GM21515 (cell line): ENCODE data around the gene HK3.

ENCODE experiments used
- ATAC-seq: cut with Tn5 transposase; IDR thresholded peaks from one replicate; pipeline ENCODE4 v1.9.1; 2021; ENCODE audit not compliant: unreplicated experiment

The HK3 gene

DNA sequence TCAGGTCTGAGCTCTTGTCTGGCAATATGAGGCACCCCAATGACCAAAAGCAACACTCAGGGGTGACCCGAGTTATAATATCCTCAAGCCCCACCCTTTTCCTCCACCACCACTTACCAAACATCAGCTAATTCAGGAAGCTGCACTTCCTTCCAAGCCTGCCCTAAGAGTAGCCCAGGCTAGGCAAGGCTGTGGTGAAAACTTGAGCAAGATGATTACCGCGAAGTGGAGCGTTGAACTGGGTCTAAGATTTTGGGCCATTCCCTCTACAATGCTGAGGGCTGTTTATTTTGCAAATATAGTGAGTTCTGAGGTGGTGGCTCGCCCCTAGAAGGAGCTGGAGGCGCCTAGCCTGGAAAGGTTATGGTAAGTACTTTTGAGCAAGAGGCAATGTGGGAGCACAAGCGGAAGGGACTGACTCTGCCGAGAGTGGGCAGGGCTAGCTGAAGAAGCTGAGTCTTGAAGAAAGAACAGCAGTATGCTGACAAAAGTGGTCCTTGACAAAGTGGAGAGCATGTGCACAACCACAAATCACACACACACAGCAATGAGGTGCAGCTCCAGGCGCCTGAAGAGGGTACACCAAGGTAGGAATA, at the start of gene HK3:
HK3 (minus strand) TSS at position 51 of the 596 bp plus-strand sequence. CDS start 3,187 bp downstream, outside the sequence.
- ATAC-seq: no peak

DNA sequence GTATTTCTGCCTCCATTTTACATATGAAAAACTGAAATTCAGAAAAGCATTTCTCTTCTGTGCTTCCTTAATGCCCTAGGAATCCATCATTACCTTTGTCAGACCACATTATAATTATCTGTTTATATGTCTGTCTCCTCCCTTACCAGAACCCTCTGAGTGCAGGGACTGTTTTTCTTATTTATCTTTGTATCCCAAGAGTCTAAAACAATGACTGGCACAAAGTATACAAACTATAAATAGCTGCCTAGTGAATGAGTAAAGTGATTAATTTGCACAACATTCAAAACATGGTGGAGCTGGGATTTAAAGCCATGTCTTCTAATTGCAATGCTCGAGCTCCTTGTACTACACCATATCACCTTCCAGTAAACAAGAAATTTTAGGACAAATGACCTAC, 49.3 kb upstream of the HK3 start:
- ATAC-seq: no peak

- ATAC-seq: no peak
These were observed 48.7 kb upstream of the HK3 start for GRCh38 chr5:176947847-176948246.

DNA sequence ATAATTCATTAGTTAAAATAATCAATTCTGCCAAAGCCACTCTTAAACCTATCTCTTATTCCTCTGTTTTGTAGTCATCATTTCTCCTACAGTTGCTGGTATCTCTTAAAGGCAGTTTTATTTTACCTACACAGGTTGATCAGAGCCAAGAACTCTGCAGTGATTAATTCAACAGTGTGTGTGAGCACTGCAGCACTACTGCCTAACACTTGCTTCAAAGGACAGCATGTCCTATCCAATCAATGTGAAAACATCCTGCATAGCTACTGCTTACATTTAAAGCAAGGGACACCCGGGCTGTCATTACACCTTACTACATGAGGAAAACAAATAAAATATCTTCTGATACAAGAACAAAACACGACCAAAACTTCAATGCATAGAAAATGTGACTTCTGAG, 45.1 kb upstream of the HK3 start:
- ATAC-seq: no peak

DNA sequence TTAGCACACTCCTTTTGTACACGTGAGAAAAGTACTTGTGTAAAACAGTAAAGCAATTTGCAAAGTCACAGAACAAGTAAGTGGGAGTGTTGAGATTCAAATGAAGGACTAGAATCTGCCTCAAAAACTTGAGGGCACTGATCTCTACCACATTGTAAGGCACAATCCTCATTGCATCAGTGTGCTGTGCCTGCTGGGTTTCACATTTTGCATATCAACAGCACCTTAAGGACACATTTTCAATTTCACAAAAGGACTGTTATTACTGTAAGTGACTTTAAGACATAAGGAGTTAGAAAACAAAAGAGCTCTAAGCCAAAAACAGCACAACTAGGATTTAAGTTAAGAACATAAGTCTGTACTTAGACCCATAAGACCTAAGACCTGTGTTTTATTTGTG, 44.7 kb upstream of the HK3 start:
- no peak for ATAC-seq

GRCh38 chr5:176941951-176942350, 42.8 kb upstream of the HK3 start:
- no peak for ATAC-seq

DNA sequence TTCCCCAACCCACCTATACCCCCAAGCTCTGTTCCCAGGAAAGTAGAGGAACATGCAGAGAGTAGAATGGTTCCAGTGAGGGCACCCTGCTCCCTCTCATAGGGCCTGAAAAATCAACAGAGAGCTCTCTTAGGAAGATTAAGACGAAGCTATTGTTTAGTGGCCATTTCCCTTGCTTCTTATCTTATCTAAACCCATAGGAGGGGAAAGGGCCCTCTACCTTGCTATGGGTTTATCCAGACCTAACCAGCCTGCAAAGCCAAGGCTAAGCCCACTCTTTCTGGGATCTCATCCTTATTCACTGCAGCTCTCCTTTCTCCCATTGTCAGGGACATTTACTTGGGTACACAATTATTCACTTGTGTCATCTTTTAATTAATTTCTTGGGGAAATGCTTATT, 39.3 kb upstream of the HK3 start:
- no peak for ATAC-seq

DNA sequence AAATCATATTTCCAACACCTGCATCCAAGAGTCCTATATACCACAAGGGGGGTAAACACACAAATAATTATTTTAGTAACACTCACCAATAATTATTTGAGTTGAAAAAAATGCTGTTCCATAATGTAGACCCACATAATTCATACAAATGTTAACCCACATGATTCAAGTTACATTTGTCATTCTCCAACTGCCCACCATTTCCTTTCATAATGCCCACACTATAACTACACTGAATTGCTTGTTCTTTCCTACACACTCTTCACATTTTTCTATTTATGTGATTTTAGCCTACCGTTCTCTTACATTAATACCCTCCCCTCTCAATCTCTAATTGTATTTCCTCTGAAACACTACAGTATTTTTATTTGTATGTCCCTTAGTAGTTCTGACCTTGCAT, 35.9 kb upstream of the HK3 start:
- ATAC-seq: no peak

- ATAC-seq: no peak
These were observed 35.3 kb upstream of the HK3 start for GRCh38 chr5:176934309-176934930.

- ATAC-seq: no peak
These were observed 30.5 kb upstream of the HK3 start for GRCh38 chr5:176929654-176930053.

- no peak for ATAC-seq
These were observed 28.4 kb upstream of the HK3 start for GRCh38 chr5:176927562-176927961.

GRCh38 chr5:176922817-176923216, 23.7 kb upstream of the HK3 start:
- ATAC-seq: no peak

DNA sequence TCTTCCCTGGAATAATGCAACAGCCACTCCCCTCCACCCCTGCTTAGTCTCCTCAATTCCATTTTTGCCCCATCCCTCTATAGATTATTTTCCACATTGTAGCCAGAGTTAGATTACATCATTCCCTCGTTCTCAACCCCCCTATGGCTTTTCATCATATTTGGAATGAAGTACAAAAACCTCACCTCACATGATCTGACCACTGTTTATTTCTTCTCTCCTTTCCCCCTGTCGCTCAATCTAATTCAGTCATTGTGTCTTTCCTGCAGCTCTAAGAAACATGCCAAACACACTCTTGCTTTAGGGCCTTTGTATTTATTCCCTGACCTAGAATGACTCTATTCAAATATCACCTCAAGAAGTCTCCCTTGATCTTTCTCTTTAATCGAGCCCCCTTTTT, 22.6 kb upstream of the HK3 start:
- no peak for ATAC-seq

DNA sequence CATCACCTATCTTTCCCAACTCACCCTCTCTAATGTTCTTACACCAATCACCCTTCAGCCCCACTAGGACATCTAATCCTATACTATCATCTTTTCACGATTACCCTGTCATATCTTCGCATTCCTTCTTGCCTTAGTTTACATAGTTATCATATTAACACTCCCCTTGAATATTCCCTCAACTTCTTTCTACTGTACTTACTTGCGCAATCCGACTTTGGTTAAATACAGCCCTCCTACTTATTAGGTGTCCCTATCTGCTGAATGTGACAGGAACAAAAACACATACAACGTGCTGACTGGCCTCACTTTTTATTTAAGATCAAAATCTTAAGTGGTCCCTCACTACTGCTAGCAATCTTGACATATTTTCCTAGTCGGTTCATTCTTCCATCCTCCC, 19.5 kb upstream of the HK3 start:
- ATAC-seq: no peak

DNA sequence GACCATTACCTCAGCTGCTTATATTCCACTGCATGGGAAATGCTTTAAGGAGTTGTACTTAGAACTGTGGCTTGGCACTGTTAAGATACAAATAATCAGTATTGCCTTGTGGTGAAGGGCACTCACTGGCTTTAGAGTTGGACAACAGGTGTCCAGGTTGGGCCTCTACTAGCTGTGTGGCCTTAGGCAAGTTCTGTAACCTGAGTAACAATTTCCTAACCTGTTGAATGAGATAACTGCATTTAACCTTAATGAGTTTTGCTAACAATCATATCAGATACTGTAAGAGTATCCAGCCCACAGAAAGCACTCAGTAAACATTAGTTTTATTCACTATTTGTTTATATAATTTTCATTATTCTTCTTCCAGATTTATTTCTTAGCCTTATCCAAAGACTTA, 17.2 kb upstream of the HK3 start:
- ATAC-seq: no peak

- no peak for ATAC-seq
These were observed 16.8 kb upstream of the HK3 start for GRCh38 chr5:176915906-176916305.

DNA sequence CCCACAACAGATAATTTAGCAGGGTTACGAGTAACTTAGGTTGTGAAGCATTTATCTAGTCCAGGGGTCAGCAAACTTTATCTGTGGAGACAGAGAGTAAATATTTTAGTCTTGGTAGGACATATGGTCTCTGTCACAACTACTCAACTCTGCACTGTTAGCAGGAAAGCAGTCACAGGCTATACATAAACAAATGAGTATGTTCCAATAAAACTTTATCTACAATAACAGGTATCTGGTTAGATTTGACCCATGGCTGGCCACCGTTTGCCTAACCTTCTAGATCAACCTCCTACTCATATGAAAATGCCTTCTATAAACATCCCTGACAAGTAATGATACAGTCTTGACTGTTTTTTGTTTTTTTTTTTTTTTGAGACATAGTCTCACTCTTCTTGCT, 13.0 kb upstream of the HK3 start:
- ATAC-seq: no peak

- ATAC-seq: no peak
These were observed 9.7 kb upstream of the HK3 start for GRCh38 chr5:176908675-176909368.

DNA sequence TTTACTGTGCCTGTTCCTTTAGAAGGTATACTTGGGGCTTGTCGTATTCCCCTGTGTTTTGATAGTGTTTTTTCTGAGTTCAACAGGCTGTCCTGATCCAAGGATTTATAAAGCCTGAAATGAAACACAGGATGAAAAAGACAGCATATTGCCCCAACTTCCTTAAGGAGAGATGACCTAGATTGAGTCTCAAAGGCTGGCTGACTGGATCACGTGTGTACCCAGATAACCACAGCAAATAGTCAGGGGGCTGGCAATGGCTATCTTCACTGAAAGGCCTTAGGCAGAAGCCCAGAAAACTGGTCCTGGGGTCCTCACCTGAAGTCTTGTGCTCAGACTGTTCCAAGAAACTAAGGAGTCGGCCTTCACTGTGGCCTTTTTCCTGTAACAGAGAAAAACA, 7.7 kb upstream of the HK3 start:
- no peak for ATAC-seq

DNA sequence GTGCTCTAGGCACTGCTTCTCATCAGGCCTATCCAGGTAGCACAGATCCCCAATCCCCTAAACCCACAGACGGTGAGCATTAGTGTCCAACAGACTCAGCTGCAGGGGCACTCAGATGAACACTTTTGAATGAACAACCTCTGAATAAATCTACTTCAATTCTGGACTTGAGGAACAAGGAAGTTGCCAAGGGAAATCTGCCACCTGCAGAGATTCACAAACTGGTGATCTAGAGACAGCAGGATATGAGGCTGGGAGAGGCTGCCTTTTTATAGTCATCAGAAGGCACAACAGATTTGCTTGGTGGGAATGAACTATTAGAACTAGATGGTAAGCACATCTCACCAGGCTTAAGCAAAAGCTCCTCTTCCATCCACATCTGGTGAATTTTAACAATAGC, 7.0 kb upstream of the HK3 start:
- no peak for ATAC-seq

- no peak for ATAC-seq
These were observed 5.1 kb upstream of the HK3 start for GRCh38 chr5:176904276-176904675.

DNA sequence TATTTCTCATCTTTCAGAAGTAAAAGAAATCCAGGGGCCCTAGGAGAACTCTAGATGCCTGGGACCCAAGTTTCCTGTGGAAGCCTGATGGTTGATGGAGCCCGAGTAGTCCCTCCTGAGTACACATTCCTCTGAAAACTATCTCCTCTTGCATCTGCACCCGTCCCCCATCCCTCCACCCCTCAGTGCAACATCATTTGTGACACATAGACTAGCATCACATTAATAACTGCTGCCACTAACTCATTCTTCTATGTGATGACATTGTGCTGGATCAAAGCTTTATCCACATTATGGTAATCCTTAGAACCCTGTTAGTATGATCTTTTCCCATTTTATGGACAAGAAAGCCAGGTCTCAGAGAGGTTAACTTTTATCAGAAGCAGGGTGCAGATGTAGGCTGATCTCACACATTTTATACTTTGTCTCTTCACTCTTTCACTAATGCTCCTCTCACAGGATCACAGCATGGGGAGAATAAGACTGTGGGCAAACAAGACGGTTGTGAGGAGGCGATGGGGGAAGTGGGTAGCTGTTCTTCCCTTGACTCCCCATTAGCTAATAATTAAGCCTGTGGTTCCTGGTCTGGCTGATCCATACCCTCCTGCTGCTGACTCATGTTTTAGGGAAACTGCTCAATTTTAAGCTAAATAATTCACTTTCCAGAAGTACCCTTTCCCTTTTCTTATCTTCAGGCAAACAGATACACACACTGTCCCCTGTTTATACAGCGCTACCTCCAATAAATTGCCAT, 3.9 kb upstream of the HK3 start:
- no peak for ATAC-seq
